NCI-H1930 (cell line): Measurements from ENCODE around the gene PCBP4.

ENCODE experiments used
- DNase-seq, 2 experiments: peaks; one replicate each; lab custom pipeline; 2025; lab: John Stamatoyannopoulos, UW

Gene PCBP4

GRCh38 chr3:51908026-51908425 lies 59.2 kb downstream of the PCBP4 start:
- DNase-seq, result no peak
